ENCODE results near the gene TUBB4B.

The TUBB4B gene

GRCh38 chr9:137213160-137214060 is 27.7 kb upstream of the TUBB4B start:
- no peak for DNase-seq

- DNase-seq = no peak
These were observed 26.5 kb upstream of the TUBB4B start for GRCh38 chr9:137214620-137215019.

- DNase-seq = no peak
These were observed 25.7 kb upstream of the TUBB4B start for GRCh38 chr9:137215196-137215986.

- no peak for DNase-seq
These were observed 24.7 kb upstream of the TUBB4B start for GRCh38 chr9:137216188-137216965.

- DNase-seq = no peak
These were observed 23.5 kb upstream of the TUBB4B start for GRCh38 chr9:137217276-137218211.

- DNase-seq = no peak
These were observed 22.8 kb upstream of the TUBB4B start for GRCh38 chr9:137218212-137218753.

GRCh38 chr9:137218754-137219271 is 22.3 kb upstream of the TUBB4B start:
- no peak for DNase-seq

- DNase-seq = no peak
These were observed 21.2 kb upstream of the TUBB4B start for GRCh38 chr9:137219757-137220316.

GRCh38 chr9:137220317-137221094 is 20.6 kb upstream of the TUBB4B start:
- no peak for DNase-seq

GRCh38 chr9:137221095-137221505 is 20.0 kb upstream of the TUBB4B start:
- no peak for DNase-seq

GRCh38 chr9:137221506-137222111 is 19.5 kb upstream of the TUBB4B start:
- DNase-seq = no peak

- DNase-seq = no peak
These were observed 18.7 kb upstream of the TUBB4B start, which contains the start of gene RNF208 for GRCh38 chr9:137222190-137223077. Gene RNF208 (minus strand): TSS chr9:137222240. CDS start chr9:137221212, 1,028 bp downstream.

- DNase-seq = peak; percentile 99
These were observed 17.8 kb upstream of the TUBB4B start for GRCh38 chr9:137223078-137223970.

GRCh38 chr9:137224830-137225694 is 16.0 kb upstream of the TUBB4B start, which contains the start of gene CYSRT1:
Gene CYSRT1 (plus strand): TSS chr9:137225174. CDS start chr9:137225622, 448 bp downstream.
- no peak for DNase-seq

GRCh38 chr9:137225699-137226331 is 15.3 kb upstream of the TUBB4B start:
- DNase-seq = no peak

Data from activated T-cell treated with anti-CD3 and anti-CD28 coated beads for 4 hours (primary cell).